Dedifferentiated amniotic fluid mesenchymal stem cell (primary cell): ENCODE results near the gene TIGAR.

Experiments
- DNase-seq: peaks from one replicate; pipeline ENCODE4 v3.0.0-alpha.2; 2016; ENCODE audit errors: extremely low spot score

The TIGAR gene

GRCh38 chr12:4320853-4321701 lies at the start of gene TIGAR:
TIGAR (plus strand) TSS chr12:4321213; CDS start chr12:4321272, 59 bp downstream.
- peak; percentile 95 for DNase-seq

GRCh38 chr12:4271717-4272423 lies 49.1 kb upstream of the TIGAR start:
- no peak for DNase-seq

GRCh38 chr12:4272424-4273272 lies 48.4 kb upstream of the TIGAR start:
- DNase-seq: no peak

GRCh38 chr12:4273273-4273651 lies 47.8 kb upstream of the TIGAR start:
- no peak for DNase-seq

- peak; percentile 55 for DNase-seq
Observed at GRCh38 chr12:4273652-4274395, 47.2 kb upstream of the TIGAR start, which contains the start of gene CCND2. CCND2 (plus strand) TSS chr12:4273762; CDS start chr12:4274041, 279 bp downstream.

GRCh38 chr12:4274396-4275015 lies 46.5 kb upstream of the TIGAR start:
- DNase-seq: no peak

GRCh38 chr12:4275016-4275869 lies 45.8 kb upstream of the TIGAR start:
- no peak for DNase-seq

- DNase-seq: no peak
Observed at GRCh38 chr12:4275870-4276301, 45.1 kb upstream of the TIGAR start.

GRCh38 chr12:4276524-4277204 lies 44.3 kb upstream of the TIGAR start:
- DNase-seq: peak; percentile 91

GRCh38 chr12:4277205-4277543 lies 43.8 kb upstream of the TIGAR start:
- no peak for DNase-seq

GRCh38 chr12:4277857-4278256 lies 43.2 kb upstream of the TIGAR start:
- DNase-seq: no peak

- DNase-seq: no peak
Observed at GRCh38 chr12:4278329-4279197, 42.5 kb upstream of the TIGAR start.

GRCh38 chr12:4279198-4279690 lies 41.8 kb upstream of the TIGAR start:
- no peak for DNase-seq

GRCh38 chr12:4280351-4281163 lies 40.5 kb upstream of the TIGAR start:
- no peak for DNase-seq

GRCh38 chr12:4281173-4281654 lies 39.8 kb upstream of the TIGAR start:
- no peak for DNase-seq

GRCh38 chr12:4282103-4282891 lies 38.7 kb upstream of the TIGAR start:
- DNase-seq: no peak
